EL (cell line): ENCODE data around the gene SCGN.

Experiments used
- DNase-seq: peaks from one replicate; pipeline ENCODE4 v3.0.0-alpha.2; 2016

The SCGN gene

DNA sequence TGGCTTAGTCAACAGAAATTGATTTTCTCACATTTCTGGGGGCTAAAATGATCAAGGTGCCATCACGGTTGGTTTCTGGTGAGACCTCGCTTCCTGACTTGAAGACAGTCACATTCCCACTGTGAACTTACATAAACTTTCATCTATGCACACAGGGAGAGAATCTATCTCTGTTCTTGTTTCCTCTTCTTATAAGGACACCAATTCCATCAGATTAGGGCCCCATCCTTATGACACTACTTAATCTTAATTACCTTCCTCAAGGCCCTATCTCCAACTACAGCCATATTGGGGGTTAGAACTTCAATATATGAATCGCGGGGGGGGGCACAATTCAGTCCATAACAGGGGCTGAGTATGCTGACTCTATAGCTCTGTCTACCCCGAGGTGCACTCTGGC lies 10.6 kb upstream of the SCGN start:
- DNase-seq, result no peak

- DNase-seq, result no peak
These were observed 9.9 kb upstream of the SCGN start for GRCh38 chr6:25641940-25642666.

- no peak for DNase-seq
These were observed 9.2 kb upstream of the SCGN start for GRCh38 chr6:25642667-25643328.

DNA sequence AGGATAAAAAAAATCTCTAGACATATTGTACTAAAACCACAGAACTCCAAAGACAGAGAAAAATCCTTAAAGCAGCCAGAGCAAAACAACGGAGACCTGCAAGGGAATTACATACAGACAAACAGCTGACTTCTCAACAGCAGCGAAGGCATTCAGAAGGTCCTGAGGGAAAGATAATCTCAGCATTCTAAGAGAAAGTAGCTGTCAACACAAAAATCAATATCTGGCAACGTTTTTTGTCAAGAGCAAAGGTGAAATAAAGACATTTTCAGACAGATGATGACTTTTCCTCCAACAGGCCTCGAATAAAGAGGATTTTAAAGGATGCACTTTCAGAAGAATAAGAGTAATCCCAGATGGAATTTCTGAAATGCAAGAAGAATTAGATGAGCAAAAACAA lies 6.1 kb upstream of the SCGN start:
- no peak for DNase-seq

DNA sequence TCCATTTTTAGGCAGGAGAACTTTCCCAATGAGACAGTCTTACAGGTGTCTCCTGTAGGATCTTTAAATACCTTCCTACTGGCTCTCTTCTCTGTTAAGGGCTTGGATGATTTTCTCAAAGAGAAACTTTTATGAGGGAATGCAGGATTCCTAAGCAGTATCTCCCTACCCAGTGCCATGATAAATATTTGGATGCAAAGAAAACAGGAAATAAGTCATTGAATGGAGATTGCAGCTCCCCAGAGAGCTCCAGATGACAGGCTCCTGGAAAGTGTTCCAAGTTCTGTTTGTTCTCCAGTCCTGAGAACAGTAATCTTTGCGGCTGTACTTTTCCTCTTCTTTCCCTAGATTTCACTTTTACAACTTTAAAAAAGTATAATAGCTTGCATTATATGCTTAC lies 2.4 kb upstream of the SCGN start:
- DNase-seq, result no peak

DNA sequence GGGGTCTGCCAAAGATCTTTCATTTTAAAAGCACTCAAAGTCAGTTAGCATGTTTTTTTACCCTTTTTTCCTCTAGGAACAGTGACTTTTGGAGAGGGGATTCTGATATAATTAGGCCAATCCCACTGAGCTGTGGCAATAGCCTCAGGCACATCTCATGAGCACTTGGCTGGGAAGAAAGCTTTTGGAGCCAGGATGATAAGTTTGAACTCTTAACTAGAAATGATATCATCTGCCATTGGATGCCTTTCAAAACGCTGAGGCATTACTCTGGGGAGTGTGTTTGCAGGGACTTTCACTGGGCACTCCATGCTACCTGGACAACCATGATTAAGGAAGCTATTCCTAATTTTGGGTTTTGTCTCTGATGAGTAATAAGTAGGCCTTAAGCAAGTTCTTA lies 3.7 kb downstream of the SCGN start:
- DNase-seq, result no peak

DNA sequence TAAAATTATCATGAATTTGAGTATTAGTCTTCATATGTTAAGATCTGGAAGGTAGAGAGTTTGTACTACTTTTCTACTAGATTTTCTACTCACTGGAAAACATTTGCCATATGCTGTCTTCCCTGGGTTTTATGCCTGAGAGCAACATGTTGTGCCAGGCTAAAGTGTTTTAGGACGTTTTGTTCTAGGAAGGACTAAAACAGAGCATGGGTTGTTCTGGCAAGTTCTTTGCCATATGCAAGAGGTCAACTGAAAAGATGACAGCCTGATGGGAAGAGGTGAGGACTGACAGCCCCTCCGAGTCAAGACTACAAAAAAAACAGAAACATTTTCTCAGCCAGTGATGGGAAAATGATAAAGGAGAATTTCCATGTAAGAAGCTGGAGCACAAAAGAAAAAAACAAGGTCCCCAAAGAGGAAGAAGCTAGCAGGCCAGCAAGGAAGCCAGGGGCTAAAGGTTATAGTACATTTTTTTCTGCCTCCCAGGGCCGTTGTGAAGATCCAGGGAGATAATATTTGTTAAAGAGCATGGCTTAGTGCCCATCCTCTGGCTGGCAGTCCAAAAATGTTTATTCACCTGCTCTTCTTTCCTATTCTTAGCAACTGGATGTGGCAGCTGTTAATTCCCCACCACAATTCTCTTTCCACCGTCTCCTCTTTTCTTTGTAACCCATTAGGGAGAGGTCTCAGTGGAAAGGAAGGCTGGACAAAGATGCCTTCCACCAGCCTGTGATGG lies 7.8 kb downstream of the SCGN start:
- DNase-seq, result no peak

GRCh38 chr6:25660512-25660911 lies 8.5 kb downstream of the SCGN start:
- peak; percentile 70 for DNase-seq

GRCh38 chr6:25661129-25661779 lies 9.2 kb downstream of the SCGN start:
- no peak for DNase-seq

- no peak for DNase-seq
These were observed 13.4 kb downstream of the SCGN start for GRCh38 chr6:25665455-25665854.

GRCh38 chr6:25669413-25669812 lies 17.4 kb downstream of the SCGN start:
- no peak for DNase-seq

DNA sequence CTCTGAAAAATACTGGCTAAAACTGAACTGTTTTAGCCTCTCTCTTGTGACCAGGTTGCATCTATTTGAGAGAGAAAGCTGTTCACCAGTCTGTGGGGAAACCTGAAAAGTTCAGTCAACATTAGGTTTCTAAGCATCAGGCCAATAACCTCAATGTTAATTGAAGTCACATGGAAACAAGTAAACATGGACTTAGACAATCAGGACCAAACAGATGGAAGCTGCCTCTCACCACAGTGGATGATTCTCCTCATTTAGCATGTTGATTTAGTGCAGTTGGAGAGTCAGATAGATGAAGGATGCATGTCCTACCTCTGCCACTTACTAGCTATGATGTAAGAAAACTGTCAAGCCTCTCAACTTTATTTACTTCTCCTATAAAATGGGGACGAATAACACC lies 18.2 kb downstream of the SCGN start:
- no peak for DNase-seq

DNA sequence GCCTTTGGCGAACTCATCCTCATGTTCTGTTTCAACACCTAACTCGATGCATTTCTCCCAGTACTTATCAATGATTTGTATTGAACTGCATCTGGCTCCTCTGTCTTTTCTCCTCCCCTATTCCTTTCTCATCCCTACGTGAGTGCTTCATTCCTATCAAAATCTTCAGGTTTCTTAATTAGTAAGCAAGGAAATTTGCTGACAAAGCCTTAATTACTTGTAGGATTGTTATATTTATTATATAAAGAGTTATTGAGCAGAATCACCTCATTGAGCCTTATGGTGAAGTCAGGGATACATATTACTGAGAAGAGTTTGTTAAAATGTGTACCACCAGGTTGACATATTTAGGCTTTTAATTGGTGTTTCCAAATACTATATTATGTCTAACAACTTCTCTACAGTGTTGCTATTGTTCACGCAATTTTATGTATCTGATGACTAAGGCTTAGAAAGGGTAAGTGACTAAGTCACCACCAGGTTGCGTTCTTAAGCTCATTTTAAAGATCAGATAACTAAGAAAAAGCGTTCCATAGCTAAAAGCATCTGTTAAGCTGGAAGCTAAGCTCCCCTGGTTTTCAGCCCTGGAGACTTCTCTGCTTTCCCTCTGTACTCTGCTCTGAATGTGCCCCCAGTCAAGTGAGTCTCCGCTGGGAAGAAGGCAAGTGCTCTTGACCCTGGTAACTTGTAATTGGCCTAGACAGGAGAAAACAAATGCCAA lies 18.9 kb downstream of the SCGN start:
- DNase-seq, result no peak

DNA sequence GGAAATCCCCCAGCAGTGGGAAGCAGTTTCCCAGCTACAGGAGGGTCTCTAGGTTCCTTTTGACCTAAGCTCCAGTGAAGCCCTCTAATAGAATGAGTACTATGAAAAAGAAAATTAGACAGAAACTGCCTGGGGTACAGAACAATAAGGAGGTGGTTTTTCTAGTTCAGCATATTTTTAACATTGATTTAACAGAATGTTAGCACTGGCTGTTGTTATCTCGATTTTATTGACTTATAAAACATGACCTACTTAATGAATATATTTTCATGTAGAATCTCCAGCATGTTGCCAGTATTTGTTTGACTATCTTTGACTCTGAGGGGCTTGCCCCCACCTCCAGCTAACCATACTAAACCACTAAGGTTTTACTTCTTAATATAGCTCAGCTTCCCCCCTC lies 19.6 kb downstream of the SCGN start:
- no peak for DNase-seq

DNA sequence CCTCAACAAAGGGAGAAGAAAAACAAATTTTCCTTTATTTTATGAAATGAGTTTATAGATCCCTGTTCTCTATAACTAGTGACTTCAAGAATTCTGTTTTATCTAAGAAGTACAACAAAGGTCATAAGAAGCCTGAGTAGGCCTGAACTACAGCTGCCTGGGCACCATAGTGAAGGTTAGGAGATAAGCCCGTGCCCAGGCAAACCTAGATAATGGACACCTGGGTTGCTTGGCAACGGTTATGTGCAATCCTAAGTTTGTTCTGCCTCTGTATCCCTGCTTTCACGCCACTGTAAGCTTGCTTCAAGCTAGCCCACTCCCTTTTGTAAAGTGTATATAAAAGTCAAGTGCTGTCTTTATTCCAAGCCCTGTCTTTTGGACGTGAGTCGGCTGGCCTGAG lies 23.2 kb downstream of the SCGN start:
- no peak for DNase-seq

DNA sequence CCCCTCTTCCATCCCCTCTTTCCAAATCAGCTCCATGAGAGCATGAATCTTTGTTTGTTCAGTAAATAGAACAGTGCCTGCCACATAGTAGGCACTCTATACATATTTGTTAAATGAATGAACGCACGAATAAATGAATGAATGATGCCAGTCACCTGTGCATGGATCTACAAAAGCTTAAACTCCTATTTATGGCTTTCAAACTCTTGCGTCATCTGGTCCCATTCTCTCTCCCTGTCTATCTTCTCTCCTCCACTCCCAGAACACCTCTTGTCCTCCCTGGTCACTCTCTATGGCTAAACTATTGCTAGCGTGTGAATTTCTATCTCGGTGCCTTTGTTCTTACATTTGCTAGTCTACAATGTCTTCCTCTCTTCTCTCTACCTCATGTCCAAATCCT lies 24.8 kb downstream of the SCGN start:
- no peak for DNase-seq

- no peak for DNase-seq
These were observed 29.8 kb downstream of the SCGN start for GRCh38 chr6:25681848-25682247.

GRCh38 chr6:25682324-25682723 lies 30.3 kb downstream of the SCGN start:
- no peak for DNase-seq

- DNase-seq, result no peak
These were observed 32.5 kb downstream of the SCGN start for GRCh38 chr6:25684565-25684964.

DNA sequence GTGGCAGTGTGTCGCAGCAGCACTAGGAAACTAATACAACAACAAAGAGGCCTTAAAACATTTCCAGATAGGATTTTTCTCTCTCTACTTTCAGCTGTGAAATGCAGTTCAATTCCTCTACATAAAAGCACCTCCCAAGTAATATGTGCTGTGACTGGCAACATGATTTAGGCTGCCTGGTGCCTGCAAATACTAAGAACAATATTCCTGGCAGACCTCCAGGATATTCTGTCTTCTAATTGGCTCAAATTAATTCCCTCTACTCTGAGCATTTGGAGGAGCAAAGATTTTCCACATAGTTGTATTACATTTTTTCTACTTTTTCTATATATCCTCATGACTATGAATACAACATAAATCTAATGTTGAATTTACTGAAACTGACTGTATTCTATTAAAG lies 33.2 kb downstream of the SCGN start:
- DNase-seq, result no peak

- no peak for DNase-seq
These were observed 33.9 kb downstream of the SCGN start for GRCh38 chr6:25685896-25686295.

GRCh38 chr6:25686856-25687255 lies 34.8 kb downstream of the SCGN start:
- DNase-seq, result no peak

DNA sequence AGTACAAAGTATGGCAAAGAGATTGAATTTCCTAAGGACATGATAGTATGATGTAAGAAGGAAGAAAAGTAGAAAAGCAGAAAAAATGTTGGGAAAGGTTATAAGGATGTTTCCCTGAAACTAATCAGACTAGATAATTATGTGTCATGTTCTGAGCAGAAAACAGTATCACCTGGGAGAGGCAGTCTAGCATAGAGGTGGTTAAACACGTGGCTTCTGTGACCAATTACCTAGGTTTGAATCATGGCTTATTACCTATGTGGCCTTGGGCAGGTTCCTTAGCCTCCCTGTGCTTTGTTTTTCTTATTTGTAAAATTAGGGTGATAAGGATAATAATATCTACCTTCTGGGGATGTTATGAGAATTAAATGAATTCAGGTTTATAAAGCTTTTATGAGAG lies 38.0 kb downstream of the SCGN start:
- DNase-seq, result no peak
